HG02973 (cell line): ENCODE data around the gene YRDC.

ENCODE experiments used
- ATAC-seq: cut with Tn5 transposase; IDR thresholded peaks from one replicate; pipeline ENCODE4 v1.9.1; 2021; ENCODE audit warnings: moderate library complexity; ENCODE audit not compliant: unreplicated experiment

Gene YRDC, protein sequence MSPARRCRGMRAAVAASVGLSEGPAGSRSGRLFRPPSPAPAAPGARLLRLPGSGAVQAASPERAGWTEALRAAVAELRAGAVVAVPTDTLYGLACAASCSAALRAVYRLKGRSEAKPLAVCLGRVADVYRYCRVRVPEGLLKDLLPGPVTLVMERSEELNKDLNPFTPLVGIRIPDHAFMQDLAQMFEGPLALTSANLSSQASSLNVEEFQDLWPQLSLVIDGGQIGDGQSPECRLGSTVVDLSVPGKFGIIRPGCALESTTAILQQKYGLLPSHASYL

DNA sequence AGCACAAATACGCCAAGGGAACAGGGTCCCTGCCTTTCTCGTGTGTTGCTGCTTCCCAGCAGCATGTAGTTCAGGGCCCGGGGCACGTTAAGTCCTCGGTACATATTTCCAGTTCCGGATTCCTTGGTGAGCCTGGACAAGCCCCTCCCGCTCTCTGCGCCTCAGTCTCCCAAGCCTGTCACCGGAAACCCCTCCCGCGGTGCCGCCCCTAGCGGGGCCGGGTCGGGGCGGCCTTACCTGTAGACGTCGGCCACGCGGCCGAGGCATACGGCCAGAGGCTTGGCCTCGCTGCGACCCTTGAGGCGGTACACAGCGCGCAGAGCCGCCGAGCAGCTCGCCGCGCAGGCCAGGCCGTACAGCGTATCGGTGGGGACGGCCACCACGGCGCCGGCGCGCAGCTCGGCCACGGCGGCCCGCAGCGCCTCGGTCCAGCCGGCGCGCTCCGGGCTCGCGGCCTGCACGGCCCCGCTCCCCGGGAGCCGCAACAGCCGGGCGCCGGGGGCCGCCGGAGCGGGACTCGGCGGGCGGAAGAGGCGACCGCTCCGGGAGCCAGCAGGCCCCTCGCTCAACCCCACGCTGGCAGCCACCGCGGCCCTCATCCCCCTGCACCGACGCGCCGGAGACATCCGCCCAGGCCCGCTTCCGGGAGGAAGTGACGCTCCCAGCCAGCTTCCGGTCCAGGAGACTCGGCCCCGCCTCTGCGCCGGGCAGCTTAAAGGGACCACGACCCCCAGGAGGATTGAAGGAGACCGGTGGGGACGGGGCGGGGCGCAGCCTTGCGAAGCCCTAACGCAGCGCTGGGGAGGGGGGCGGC is at the start of gene YRDC, which contains the start of gene C1orf122:
Gene YRDC, minus strand, starts transcription at position 654 of the 814 bp plus-strand sequence. Its CDS starts 28 bp downstream, at position 626.
Gene C1orf122, plus strand, starts transcription at position 236 of the 814 bp plus-strand sequence. CDS start 615 bp downstream, outside the sequence.
- ATAC-seq = peak; percentile 72

DNA sequence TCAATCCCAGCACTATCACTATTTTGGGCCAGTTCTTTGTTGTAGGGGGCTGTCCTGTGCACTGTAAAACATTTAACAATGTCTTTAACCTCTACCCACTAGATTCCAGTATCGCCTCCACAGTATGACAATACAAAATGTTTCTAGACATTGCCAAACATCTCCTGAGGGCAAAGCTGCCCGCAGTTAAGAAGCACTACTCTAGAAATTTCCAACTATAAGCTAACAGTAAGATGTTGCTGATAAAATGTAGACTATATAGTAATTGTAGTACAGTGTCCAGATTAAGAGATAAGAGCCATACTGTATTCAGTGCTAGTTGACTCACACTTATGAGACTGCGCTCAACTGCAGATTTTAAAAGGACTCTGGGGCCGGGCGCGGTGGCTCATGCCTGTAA is 46.4 kb upstream of the YRDC start:
- ATAC-seq = no peak

DNA sequence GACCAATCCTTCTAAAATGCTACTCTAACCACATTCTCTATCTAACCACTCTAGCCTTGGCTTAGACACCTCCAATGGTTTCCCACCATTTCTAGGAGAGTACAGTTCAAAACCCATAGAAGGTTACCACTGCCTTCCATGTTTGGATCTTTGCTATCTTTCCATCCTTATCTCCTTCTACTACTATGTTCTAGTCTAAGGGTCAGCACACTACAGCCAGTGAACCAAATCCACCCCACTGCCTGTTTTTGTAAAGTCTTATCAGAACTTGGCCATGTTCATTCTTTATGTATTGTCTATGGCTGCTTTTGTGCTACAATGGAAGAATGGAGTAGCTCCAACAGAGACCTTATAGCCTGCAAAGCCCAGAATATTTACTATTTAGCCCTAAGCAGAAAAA is 45.1 kb upstream of the YRDC start:
- ATAC-seq = no peak

DNA sequence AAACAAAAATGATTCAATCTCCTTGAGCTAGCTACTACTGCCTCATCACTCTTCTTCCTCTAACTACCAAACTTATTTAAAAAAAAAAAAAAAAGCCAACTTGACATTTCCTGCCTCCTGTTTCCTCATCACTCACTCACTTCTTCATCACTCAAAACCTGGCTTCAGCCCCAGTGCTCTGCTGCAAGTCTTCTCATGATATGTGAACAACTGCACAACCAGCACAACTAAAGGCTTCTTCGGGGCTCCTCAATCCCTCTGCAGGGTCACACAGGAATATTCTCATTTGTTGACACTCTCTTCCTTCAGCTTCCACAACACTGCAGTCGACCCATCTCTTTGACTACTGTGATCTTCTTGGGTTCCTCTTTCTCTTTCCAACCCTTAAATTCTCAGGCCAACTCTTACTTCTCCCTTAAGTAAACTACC is 43.8 kb upstream of the YRDC start:
- ATAC-seq = no peak

DNA sequence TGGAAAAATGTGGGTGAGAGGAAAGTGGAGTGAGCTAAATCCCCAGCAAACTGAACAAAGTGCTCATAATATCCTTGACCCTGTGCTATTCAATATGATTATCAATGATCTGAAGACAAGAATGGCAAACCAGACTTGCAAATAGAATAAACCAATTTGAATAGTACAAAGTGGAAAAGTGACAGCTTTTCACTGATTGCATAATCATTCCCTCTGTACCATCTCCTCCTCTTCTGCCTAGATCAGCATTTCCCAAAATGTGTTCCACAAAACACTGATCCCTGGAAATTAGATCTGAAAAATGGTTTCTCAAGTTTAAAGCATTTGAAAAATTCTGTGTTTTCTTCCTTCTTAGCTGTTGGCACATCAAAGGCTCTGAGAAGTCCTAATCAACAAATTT is 43.3 kb upstream of the YRDC start:
- no peak for ATAC-seq

DNA sequence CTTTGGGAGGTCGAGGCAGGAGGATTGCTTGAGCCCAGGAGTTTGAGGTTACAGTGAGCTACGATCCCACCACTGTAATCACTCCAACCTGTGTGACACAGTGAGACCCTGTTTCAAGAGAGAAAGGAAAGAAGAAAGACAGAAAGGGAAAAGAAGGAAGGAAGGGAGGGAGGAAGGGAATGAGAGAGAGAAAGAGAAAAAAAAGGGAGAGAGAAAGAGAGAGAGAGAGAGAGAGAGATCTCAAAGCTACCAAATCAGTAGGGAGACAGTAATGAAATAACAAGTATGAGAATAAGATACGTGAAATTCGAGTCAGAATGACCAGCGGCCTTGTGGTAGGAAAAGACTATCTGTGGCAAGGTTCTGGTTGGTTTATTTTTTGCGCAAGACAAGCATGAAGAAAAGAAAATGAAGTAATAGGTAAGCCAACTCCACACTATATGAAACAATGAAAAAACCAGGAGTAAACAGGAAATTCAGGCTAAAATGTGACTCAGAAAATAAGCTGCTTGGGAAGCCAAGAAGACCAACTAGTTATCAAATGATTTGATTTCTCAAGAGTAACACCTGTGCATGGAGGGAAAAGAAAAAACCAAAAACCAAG is 42.4 kb upstream of the YRDC start:
- no peak for ATAC-seq

DNA sequence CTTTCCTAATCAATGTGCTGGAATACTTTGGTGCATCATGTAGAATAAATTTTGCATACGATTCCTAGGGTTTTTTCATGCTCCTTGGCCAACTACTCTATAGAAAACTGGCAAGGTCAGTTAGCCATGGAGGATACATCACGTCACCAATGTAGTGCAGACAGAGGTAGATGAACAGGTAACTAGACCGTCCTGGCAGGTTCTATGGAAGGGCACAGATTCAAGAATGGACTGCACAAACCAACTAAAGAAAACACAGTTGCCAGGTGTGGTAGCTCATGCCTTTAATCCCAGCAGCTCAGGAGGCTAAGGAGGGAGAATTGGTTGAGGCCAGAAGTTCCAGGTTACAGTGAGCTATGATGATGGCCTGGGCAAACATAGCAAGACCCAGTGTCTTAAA is 41.5 kb upstream of the YRDC start:
- ATAC-seq = no peak

DNA sequence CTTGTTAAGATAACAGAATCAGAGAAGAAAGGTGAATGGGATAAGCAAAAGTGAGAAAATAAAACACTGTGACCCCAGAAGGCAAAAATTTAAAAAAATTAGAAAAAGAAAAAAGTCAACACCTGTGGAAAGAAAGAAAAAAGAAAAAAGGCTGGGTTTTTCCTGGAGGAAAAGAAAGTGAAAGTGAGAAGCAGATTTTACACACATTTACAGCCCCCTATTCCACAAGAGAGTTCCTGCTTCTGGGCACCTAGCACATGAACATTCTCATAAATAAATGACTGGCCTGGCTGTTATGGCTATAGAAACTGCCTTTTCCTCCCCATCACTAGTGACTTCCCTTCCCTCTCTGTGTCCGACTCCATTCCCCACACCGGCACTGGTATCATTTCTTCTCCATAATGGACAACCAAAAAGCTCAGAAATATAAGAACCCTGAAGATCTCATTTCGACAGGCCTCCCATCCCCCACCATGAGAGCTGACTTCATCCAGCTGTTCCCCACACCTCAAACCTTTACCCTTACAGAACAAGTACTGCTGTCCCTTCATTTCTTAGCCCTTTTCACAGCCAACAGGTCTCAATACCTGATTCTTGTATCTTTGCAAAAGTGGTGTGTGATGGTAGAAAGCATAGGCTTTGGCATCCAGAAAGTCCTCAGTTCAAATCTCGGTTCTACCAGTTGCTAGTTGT is 38.8 kb upstream of the YRDC start:
- ATAC-seq = no peak

DNA sequence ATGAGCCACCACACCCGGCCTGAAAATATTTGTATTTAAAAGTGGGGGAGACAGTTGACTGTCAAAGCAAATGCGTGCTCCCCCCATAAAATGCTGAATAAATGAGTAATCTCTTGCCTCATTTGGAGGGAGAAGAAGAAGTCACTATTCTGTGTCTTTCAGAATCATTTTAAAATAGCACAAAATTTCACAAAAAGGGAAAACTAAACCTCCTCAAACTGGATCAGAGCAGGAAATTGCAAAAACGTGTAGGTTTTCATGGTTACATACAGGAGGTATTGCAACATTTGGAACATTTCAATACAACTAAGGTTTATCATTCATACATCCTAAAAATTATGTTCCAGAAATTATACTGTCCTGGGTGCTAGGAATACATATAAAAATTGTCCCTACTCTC is 37.8 kb upstream of the YRDC start:
- ATAC-seq = no peak

DNA sequence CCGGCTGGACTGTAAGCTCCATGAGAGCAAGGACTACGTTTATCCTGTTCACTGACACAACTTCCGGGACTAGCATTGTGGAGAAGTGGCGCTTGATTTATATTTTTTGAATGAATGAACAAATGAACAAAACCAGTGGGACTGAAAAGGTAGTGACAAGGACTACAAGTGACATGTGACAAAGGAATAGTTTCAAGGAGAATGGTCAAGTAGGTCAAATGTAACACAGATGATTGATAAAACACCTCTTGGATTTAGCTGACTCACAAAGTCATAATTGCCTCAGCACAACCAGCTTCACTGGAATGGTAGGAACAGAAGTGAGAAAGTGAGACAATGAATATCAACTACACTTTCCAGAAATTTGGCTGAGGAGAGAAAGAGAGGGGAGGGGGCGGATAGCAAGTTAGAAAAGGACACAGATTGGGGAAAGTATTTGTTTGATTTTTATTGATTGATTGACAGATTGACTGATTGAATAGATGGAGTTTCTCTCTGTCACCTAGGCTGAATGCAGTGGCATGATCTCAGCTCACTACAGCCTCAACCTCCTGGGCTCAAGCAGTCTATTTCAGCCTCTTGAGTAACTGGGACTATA is 37.1 kb upstream of the YRDC start:
- no peak for ATAC-seq

DNA sequence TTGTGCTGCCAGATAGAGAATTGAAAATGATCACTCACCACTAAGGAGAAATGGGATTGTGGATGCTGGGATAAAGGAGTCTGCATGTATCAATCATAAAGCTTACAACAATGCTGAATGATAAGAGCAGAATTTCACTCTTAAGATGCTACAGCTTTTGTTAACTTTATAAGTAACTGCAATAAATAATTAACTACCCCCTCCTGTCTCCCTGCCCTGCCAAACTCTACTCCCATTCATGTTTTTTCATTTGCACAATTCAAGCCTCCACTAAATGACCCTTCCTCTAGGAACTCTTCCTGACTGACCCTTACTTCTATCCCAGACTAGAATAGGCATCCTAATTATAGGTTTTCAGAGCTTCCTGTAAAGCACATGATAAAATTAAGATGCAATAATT is 36.5 kb upstream of the YRDC start:
- ATAC-seq = no peak

DNA sequence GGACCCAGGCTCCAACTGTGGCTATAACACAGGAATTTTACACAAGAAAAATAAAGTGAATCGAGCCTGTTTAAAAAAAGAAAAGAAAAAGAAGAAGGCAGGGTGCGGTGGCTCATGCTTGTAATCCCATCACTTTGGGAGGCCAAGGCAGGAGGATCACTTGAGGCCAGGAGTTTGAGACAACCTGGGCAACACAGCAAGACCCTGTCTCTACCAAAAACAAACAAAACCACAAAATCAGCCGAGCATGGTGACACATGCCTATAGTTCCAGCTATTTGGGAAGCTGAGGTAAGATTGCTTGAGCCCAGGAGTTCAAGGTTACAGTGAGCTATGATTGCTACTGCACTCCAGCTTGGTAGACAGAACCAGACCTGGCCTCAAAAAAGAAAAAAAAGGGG is 33.6 kb upstream of the YRDC start:
- ATAC-seq = no peak

DNA sequence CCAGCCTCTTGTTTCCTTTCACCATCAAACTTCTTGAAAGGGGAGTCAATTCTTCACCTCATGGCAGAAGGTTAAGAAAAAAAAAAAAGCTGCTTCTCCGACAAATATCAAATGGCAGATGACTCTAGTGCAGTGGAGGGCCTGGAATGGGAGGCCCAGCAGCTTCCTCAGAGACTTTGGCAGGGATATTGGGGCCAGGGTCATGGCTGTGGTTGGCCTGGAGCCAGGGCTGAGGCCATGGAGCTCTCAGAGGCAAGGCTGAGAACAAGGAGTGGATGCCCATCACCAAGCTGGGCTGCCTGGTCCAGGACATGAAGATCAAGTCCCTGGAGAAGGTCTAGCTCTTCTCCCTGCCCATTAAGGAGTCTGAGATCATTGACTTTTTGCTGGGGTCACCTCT is 32.7 kb upstream of the YRDC start:
- ATAC-seq = no peak

DNA sequence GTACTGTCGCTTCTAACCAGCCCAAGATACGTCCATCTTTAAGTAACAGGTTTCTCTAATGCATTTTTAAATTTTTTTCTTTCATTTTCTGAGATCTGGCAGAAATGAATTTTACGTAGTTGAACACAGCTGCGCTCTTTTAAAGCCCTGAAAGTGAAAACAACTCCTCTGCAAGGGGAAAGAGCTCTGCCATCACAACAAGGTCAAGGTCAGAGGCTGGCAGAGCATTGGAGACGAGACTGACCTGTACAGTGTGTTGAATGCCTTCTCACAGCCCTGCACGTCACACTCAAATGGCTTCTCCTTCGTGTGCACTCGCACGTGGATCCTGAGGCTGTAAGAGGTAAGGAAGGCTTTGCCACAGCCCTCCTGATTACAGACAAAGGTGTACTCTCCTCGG is 31.7 kb upstream of the YRDC start:
- no peak for ATAC-seq

DNA sequence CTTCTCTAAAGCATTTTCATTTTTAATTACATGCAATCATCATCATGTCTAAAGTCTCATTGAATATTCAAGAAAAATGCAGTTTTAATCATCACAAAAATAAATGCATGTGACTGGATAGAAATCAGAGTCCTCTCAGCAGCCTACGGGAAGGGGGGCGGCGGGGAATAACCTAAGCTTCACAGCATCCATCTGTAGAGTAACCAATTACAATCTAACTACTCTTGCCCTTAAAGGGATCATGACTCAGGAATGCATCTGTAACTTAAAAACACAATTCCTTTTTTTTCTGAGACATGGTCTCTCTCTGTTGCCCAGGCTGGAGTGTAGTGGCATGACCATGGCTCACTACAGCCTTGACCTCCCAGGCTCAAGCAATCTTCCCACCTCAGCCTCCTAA is 28.8 kb upstream of the YRDC start:
- no peak for ATAC-seq

DNA sequence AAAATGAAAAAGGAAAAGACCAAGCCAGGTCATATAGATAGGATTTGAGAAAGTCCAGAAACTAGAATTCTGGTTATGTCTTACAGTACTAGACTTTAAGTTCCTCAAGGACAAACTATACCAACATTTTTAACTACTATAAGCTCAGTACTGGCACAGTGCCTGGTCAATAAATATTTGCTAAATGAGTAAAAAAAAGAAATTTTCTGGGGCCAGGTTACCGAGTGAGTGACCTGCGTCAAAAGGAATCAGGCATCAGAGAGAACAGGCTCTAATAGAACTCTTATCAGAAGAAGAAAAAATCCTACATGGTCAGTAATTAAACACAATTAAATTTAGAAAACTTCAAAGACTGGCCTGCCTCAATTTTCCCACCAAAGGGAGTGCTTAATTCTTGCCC is 23.8 kb upstream of the YRDC start:
- no peak for ATAC-seq

DNA sequence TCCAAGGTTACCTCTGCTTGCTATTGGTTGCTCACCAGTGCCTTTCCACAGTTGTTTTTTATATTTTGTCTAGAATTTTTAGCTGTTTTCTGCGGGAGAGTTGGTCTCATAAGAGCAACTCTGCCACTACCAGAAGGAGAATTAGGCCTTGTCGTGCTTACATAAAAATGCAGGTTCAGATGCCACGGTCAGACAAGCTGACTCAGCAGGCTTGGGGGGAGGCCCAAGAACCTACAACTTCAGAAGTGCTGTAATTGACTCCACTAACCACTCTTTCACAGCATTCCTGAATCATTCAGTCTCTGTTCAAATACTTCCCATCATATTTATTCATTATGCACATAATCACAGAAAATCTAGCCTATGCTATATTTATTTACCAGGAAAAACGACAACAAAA is 23.1 kb upstream of the YRDC start:
- ATAC-seq = no peak

DNA sequence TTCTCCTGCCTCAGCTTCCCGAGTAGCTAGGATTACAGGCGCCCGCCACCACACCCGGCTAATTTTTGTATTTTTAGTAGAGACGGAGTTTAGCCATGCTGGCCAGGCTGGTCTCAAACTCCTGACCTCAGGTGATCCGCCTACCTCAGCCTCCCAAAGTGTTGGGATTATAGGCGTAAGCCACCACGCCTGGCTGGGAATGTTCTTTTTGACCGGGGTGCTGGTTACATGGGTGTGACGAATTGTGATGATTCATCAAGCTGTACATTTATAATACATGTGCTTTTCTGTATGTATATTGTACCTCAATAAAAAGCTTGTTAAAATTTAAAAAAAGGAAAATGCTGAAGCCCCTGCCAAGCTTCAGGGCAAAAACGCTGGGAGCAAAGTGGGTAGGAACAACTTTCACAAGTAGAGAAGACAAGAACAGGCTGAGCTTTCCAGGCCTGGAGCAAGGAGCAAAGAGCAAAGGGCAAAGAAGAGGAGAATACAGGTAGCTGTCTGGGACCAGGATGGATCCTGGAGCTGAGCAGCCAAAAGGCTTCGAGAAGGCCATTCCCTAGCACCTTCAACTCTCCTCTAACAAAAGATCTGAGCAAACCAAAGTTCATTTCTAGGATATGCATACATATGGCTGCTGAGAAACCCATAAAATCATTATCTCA is 20.5 kb upstream of the YRDC start:
- ATAC-seq = no peak

DNA sequence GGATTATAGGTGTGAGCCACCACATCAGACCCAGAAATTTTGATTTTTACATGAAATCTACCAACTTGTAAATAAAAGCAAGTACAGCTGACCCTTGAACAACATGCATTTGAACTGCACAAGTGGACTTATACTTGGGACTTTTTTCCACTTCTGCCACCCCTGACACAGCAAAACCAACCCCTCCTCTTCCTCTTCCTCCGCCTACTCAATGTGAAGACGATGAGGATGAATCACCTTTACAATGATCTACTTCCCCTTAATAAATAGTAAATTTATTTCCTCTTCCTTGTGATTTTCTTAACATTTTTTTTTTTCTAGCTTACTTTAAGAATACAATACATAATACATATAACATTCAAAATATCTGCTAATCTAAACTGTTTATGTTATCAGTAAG is 17.5 kb upstream of the YRDC start:
- no peak for ATAC-seq

DNA sequence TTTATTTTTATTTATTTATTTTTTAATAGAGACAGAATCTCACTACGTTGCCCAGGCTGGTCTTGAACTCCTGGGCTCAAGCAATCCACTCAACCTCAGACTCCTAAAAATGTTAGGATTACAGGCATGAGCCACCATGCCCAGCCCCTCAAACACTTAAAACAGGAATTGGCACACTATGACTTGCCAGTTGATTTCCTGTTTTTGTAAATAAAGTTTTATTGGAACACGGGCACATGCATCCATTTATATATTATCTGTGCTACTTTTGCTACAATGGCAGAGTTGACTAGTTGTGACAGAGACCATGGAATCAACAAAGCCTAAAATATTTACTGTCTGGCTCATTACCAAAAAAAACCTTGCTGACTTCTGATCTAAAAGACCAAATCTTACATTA is 16.0 kb upstream of the YRDC start:
- ATAC-seq = no peak
